Measurements from ENCODE around the gene NCDN.

Gene NCDN

GRCh38 chr1:35557611-35558373 is at the start of gene NCDN:
Gene NCDN, plus strand, starts transcription at chr1:35557799. Its CDS starts 392 bp downstream, at chr1:35558191.
- peak within 1 kb of the TSS; percentile 86 for H3K4me3 ChIP-seq (ENCODE audit: low read depth, low read length)

GRCh38 chr1:35507947-35508346 is 49.7 kb upstream of the NCDN start:
- H3K4me3 ChIP-seq (ENCODE audit: low read depth, low read length) = no peak overlapping the region

GRCh38 chr1:35509558-35509957 is 48.0 kb upstream of the NCDN start:
- no peak overlapping the region for H3K4me3 ChIP-seq (ENCODE audit: low read depth, low read length)

GRCh38 chr1:35511305-35511704 is 46.3 kb upstream of the NCDN start:
- H3K4me3 ChIP-seq (ENCODE audit: low read depth, low read length) = no peak overlapping the region

GRCh38 chr1:35518183-35518582 is 39.4 kb upstream of the NCDN start:
- no peak overlapping the region for H3K4me3 ChIP-seq (ENCODE audit: low read depth, low read length)

GRCh38 chr1:35519432-35519831 is 38.2 kb upstream of the NCDN start:
- no peak overlapping the region for H3K4me3 ChIP-seq (ENCODE audit: low read depth, low read length)

- no peak overlapping the region for H3K4me3 ChIP-seq (ENCODE audit: low read depth, low read length)
Observed at GRCh38 chr1:35524106-35524505, 33.5 kb upstream of the NCDN start.

GRCh38 chr1:35530168-35530567 is 27.4 kb upstream of the NCDN start:
- no peak overlapping the region for H3K4me3 ChIP-seq (ENCODE audit: low read depth, low read length)

- H3K4me3 ChIP-seq (ENCODE audit: low read depth, low read length) = no peak overlapping the region
Observed at GRCh38 chr1:35530946-35531345, 26.7 kb upstream of the NCDN start.

- no peak overlapping the region for H3K4me3 ChIP-seq (ENCODE audit: low read depth, low read length)
Observed at GRCh38 chr1:35531368-35531767, 26.2 kb upstream of the NCDN start.

GRCh38 chr1:35532497-35533223 is 24.9 kb upstream of the NCDN start:
- H3K4me3 ChIP-seq (ENCODE audit: low read depth, low read length) = no peak overlapping the region

GRCh38 chr1:35533586-35533985 is 24.0 kb upstream of the NCDN start:
- no peak overlapping the region for H3K4me3 ChIP-seq (ENCODE audit: low read depth, low read length)

GRCh38 chr1:35535243-35535642 is 22.4 kb upstream of the NCDN start:
- H3K4me3 ChIP-seq (ENCODE audit: low read depth, low read length) = no peak overlapping the region

- H3K4me3 ChIP-seq (ENCODE audit: low read depth, low read length) = no peak overlapping the region
Observed at GRCh38 chr1:35536556-35537162, 20.9 kb upstream of the NCDN start.

- H3K4me3 ChIP-seq (ENCODE audit: low read depth, low read length) = no peak overlapping the region
Observed at GRCh38 chr1:35537806-35538205, 19.8 kb upstream of the NCDN start.

- no peak overlapping the region for H3K4me3 ChIP-seq (ENCODE audit: low read depth, low read length)
Observed at GRCh38 chr1:35539073-35539823, 18.4 kb upstream of the NCDN start.

GRCh38 chr1:35539824-35540261 is 17.8 kb upstream of the NCDN start:
- no peak overlapping the region for H3K4me3 ChIP-seq (ENCODE audit: low read depth, low read length)

GRCh38 chr1:35544976-35545375 is 12.6 kb upstream of the NCDN start:
- no peak overlapping the region for H3K4me3 ChIP-seq (ENCODE audit: low read depth, low read length)

- H3K4me3 ChIP-seq (ENCODE audit: low read depth, low read length) = no peak overlapping the region
Observed at GRCh38 chr1:35546614-35547013, 11.0 kb upstream of the NCDN start.

GRCh38 chr1:35553851-35554250 is 3.7 kb upstream of the NCDN start:
- H3K4me3 ChIP-seq (ENCODE audit: low read depth, low read length) = no peak overlapping the region
